Stimulated activated CD8-positive, alpha-beta memory T cell treated with anti-CD3 and anti-CD28 coated beads, Interleukin-15, amount 100 ng/mL, for 48 hours (primary cell): ENCODE measurements around the gene LHX4.

Experiments
- DNase-seq, 2 donors: peaks; one replicate each; pipeline ENCODE4 v3.0.0-alpha.2; 2020; ENCODE audit warnings: low read depth in 2 of 2

LHX4 gene

GRCh38 chr1:180299479-180300221 lies 69.6 kb downstream of the LHX4 start:
- DNase-seq: no peak

GRCh38 chr1:180301135-180301742 lies 71.2 kb downstream of the LHX4 start:
- DNase-seq: no peak

GRCh38 chr1:180309338-180309737 lies 79.3 kb downstream of the LHX4 start:
- no peak for DNase-seq

GRCh38 chr1:180310095-180310494 lies 80.0 kb downstream of the LHX4 start:
- DNase-seq: no peak

GRCh38 chr1:180311011-180311730 lies 81.1 kb downstream of the LHX4 start:
- no peak for DNase-seq

GRCh38 chr1:180312926-180313325 lies 82.9 kb downstream of the LHX4 start:
- no peak for DNase-seq

- no peak for DNase-seq
Measured at GRCh38 chr1:180327089-180327488, 97.0 kb downstream of the LHX4 start.
